GM19240 (cell line): ENCODE data around the gene CD180.

Source experiments
- DNase-seq: peaks from one replicate; pipeline ENCODE4 v3.0.0; 2011; ENCODE audit warnings: low spot score; ENCODE audit not compliant: insufficient read length

Gene CD180

DNA sequence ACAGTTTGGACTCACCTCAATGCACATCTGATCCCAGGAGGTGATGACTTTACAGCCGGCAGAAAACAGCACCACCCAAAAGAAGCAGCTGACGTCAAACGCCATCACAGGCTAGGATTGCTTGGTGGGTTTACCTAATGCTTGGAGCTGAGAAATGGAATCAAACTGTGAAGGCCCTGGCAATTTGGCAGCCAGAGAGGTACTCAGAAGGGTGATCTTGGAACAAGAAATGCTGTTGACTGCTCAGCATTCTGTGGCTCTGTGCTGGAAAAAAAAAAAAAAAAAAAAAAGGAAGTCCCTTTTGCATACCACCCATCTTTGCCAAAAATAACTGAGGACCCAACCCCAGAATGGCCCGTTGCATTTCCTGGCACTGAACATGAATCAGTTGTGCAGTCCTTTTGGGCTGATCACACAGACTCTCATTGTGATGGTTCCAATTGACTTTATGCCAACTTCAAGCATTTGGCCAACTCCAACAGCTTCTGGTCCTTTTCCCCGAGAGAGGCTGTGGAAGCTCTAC, at the start of gene CD180:
Gene CD180, minus strand, starts transcription at position 263 of the 523 bp plus-strand sequence. Its CDS starts 158 bp downstream, at position 105.
- DNase-seq, result no peak

- no peak for DNase-seq
Observed at GRCh38 chr5:67246108-67246507, 49.5 kb upstream of the CD180 start.

GRCh38 chr5:67245259-67245846, 48.8 kb upstream of the CD180 start:
- DNase-seq, result no peak

GRCh38 chr5:67244345-67244793, 47.8 kb upstream of the CD180 start:
- no peak for DNase-seq

DNA sequence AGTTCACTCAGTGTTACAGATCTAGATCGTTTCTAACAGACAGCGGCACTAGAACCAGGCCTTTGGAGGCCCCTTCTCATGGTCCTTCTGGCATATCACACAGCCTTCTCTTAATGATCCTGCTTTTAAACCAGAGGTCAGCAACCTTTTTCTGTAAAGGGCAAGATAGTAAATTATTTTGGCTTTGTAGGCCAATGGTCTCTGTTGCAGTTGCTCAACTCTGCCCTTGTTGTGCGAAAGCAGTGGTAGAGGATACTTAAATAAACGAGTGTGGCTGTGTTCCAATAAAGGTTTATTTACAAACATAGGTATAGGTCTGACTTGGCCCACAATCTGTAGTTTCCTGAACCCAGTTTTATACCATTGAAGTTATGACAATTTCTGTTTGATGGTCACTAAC, 47.3 kb upstream of the CD180 start:
- DNase-seq, result no peak

- no peak for DNase-seq
Observed at GRCh38 chr5:67243349-67243748, 46.8 kb upstream of the CD180 start.

DNA sequence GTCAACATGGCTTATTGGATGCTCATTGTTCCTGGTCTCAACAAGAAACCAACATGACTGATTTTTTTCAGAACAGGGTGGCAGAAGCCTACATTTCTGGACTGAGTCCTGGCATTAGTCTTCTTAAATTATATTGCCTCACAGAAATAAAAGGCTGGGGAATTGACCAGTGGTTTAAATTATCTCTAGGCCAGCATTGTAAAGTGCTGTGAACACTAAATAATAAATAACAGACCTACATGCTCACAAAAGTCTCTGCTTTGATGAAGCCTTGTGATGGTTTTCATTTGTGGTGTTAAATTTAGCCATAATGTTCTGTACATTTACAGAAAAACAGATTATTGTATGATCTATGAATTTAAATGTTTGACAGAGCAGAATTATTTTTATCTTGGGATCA, 44.7 kb upstream of the CD180 start:
- no peak for DNase-seq

GRCh38 chr5:67240846-67241245, 44.2 kb upstream of the CD180 start:
- DNase-seq, result no peak

DNA sequence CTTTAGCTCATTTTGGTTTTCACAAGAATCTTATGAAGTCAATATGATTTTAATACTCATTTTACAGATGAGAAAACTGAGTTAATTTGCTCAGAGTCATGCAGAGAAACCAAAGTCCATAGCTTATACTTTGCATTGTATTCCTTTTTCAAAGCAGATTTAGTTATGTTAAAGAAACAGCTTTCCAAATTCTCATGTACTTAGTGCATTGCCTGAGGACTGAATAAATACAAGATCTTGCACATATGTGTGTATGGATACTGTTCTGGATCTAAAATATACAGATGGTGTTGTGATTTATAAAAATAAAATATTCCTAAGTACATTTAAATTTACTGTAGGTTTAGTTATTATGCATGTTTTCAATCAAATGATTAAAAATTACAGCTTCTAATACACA, 43.5 kb upstream of the CD180 start:
- DNase-seq, result no peak

DNA sequence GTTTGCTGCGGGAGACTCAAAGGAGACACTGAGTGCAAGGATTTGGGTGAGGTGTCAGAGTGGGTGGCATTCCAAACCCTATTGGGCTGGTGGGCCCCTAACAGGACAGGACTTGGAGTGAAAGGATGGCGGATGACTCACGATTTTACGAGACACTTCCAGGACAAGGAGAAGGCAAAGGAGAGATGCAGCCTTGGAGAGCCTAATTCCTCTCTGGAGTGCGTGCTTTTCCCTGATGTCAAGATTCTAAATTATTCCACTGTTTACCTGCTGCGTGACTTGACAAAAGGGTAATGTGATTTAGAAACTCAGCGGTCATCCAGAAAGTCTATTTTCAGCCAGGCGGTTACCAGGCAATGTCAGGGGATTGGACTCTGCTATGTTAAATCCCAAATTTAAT, 41.6 kb upstream of the CD180 start:
- DNase-seq, result no peak

DNA sequence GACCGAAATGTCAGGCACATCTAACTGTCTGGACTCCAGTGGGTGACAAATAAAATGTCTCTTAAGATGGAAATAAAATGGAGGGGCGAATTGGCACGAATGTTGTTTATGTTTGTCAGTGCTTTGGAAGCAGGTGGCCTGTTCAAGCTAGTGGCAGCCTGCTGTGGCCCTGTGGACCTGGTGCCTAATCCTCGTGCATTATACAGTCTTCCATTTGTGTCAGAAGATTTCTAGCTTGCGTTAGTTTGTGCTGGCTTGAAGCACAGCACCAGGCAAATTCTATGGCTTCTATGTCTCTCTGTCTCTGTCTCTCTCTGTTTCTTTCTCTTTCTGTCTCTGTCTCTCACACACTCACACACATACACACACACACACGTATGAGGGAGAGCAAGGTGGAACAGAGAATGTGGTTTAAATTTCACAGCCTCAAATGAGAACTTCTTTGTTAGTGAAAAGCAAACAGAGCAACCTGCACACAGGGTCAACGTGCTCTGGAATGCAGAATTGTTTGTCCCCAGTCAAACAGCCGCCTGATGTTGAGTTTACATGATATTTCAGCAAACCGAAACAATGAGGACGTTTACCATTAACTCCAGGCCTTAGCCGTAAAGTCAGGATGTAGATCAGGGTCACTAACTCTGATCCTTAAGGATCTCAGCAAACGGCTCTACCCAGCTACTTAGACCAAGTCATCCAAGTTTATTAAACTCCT, 39.0 kb upstream of the CD180 start:
- no peak for DNase-seq

DNA sequence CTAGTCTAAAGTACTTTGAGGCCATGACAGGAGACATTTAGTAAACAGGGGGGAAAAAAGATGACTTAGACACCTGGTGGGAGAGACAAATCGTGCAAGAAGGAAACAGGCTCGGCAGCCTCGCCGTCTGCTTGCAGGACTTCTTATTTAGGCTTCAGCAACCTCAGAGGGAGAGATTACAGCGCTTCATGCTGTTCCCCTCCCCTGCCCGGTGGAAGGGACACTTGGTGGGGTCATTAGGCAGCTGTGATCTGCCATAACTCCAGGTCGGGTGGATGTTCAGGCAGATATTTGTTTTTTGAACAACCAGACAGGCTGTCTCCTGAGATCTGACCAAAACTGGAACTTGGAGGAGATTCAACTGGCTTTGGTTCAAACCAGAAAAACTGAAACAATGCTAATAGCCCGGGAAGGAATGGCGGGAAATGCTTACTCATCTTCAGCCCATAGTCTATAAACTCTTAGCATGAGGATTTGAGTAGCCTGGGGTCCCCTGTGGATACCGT, 38.1 kb upstream of the CD180 start:
- DNase-seq, result no peak

GRCh38 chr5:67233075-67233474, 36.5 kb upstream of the CD180 start:
- no peak for DNase-seq

DNA sequence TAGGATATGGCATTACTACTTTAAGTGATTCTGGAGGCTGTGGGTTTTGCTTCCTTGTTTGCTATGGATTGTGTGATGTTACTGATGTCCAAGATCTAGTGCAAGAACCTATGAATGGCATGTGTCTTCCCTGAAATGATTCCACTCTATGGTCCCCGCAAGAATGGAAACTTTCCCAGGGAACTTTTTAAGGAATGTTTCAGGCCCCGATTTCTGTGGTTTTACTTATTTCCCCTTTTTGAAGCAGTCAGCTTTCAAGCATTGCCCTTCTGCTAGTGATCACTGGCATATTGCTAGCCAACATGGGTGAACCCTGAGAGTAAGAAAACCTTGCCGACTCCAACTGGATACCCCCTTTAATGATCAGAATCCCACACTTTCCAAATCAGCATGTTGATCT, 26.6 kb upstream of the CD180 start:
- DNase-seq, result no peak

GRCh38 chr5:67222243-67223025, 25.8 kb upstream of the CD180 start:
- DNase-seq, result no peak

DNA sequence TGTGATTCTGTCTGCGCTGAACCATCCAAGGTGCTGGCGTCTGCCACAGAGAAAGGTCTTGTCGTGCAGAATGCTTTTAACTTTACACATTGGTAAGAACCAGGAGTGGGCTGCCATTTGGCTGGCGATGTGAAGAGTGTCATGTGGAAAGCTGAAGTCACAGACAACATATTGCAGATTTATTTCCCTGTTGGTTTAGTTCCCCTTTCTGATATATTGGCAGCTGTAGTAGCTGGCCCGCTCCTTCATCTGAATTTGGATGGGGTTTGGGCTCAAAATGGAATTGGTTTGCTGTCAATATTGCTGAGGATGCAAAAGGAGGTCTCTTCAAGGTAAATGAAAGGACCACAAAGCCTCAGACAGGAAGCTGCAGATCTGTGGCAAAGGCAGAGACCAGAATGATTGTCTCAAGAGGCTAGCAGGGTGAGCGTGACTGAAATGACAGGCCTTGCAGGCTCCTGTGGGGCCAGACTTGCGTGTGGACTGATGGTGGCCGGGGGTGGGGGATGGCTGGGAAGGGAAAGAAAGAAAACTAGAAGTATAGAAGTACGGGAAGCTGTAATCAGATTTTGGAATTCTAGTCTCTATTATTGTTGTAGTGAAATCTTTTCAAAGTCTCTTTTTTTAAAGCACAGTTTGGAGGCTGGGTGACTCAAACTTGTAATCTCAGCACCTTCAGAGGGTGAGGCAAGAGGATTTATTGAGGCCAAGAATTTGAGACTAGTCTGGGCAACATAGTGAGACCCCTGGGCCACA, 25.1 kb upstream of the CD180 start:
- DNase-seq, result peak; percentile 27

- no peak for DNase-seq
Observed at GRCh38 chr5:67216564-67216963, 20.0 kb upstream of the CD180 start.

DNA sequence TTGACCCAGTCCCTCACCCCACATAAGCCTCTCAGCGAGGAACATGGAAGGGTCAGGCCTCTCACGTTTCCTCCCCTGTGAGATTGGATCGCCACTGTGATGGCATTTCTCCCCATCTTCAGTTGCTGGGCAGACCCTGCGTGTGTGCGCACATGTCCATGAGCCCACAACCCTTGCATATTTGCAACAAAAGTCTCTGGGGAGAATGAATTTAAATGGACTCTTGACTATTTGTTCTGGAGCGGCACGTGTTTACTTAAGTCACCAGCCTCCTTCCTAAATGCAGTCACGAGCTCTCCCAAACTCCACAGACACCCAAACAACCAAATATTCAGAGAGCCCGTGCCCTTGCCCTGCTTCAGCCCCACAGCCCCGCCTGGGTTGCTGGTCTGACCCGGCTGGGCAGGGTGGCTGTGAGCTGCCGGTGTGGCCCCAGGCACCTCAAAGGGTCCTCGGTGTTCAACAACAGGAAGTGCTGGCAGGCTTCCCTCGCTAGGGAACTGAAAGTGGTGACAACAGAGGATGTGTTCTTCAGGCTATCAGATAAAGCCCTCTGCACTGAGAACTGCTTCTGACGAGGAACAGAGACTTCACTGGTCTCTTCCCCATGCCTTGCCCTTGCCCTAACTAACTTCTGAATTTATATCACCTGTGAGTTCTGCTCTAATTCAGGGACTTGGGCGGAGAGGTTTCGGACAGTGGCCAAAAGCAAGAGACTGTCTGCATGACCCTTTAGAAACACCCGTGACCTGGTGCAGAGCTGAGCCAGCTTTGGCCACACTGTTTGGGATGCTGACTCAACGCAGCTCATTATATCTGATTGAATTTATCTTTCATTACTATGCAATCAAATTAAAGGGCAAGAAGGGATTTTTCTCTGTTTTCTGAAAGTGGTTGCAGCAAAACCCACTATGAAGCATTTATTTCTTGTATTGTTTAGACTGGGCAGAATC, 19.2 kb upstream of the CD180 start:
- peak; percentile 46 for DNase-seq

DNA sequence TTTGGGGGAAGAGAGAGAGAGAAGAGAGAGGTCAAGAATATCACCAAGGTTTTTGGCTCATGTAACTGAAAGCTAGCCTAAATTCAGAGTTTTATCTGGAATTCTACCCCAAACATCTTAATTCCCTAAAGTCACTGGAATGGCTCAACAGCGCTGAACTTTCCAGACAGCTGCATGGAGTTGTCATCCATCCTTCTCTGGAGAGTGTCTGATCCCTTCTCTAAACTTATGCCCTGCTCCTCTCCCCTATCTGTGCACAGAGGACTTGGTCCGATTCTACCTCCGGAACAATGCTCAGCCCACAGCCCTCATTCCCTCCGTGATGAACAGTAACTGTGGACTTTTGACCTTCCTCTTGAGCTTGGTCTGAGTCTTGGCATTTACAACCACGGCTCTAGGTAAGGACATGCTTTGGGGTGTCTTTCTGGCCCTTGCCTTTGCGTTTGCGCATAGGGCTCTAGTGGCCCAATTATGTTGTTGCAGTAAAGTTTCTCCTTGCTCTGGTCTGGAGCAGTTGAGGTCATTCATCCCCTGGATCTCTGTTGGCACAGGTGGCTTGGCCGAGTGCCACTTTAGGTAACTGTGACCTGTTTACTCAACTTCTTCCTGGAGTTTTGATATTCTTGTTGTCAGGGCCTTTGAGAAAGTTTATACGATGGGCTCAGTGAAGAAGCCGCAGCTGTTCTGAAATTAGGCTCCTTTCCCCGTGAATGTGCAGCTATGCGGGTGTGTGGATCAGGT, 18.3 kb upstream of the CD180 start:
- no peak for DNase-seq
